K562 (cell line): ENCODE data around the gene ZSCAN21. TPM values are rescaled to one million over a fixed set of nuclear protein-coding genes. Genes with fewer than 3 reads are reported as not detected.

ENCODE experiments used
- ATAC-seq: fragments of 200-7000 bp; cut with Tn5 transposase; 3 replicates; pipeline ENCODE4 v1.9.1; 2020; ENCODE audit warnings: moderate library complexity
- BruUV-seq: library from RNA; stranded (reverse); fragments of 400-500 nt; replicated peaks from 2 replicates; lab custom pipeline; 2021; lab: Mats Ljungman, UMichigan
- CTCF ChIA-PET: fragments of 300-600 bp; formaldehyde crosslinking; extraction: SDS; loops from one replicate; lab custom pipeline; 2021; ENCODE audit warnings: low intra/inter-chr PET ratio; lab: Yijun Ruan, JAX
- POLR2A ChIA-PET: fragments of 300-600, 350-650 bp; sonication (Branson Sonifier 250); formaldehyde crosslinking; extraction: SDS; loops from one replicate; lab custom pipeline; 2021; ENCODE audit warnings: antibody characterized with exemption, inconsistent platforms; lab: Yijun Ruan, JAX
- DNase-seq, 4 experiments: peaks; one replicate each; pipeline versions ENCODE4 v3.0.0 to v3.0.0-alpha.2; 2011 to 2018; ENCODE audit warnings: low spot score in 3 of 4, mixed read lengths in 3 of 4; ENCODE audit errors: extremely low read depth in 1 of 4
- FAIRE-seq: peaks from 2 replicates; lab custom pipeline; 2011; peaks lifted over from hg19 to GRCh38; lab: Jason Lieb, UNC
- H2AFZ ChIP-seq: 2 replicates; pipeline ENCODE4 v1.6.0; 2011; ENCODE audit warnings: low read depth, low read length, control low read depth, inconsistent platforms
- H3K27ac ChIP-seq: fragments of 200-600 bp; 3 replicates; pipeline ENCODE4 v1.8.0; 2011; ENCODE audit warnings: low read depth, mild to moderate bottlenecking, control low read depth, inconsistent platforms, low read length, moderate library complexity, mixed read lengths; ENCODE audit errors: extremely low read depth
- H3K27me3 ChIP-seq, 2 experiments: fragments of 300-600 bp in 1 of 2; 2 replicates in 1 of 2; 3 replicates in 1 of 2; pipeline versions ENCODE4 v1.6.0 to v1.8.0; 2011; ENCODE audit warnings: inconsistent platforms in 2 of 2, low read length in 2 of 2, mild to moderate bottlenecking in 1 of 2, mixed read lengths in 1 of 2, moderate library complexity in 1 of 2; ENCODE audit not compliant: control insufficient read depth in 2 of 2, insufficient read depth in 2 of 2
- H3K36me3 ChIP-seq: fragments of 300-600 bp; 3 replicates; pipeline ENCODE4 v1.8.0; 2011; ENCODE audit warnings: mild to moderate bottlenecking, low read length, inconsistent platforms; ENCODE audit not compliant: control insufficient read depth, insufficient read depth
- H3K4me1 ChIP-seq, 2 experiments: fragments of 200-600 bp in 1 of 2; replicated peaks in 1 of 2; 2 replicates in 1 of 2; 3 replicates in 1 of 2; pipeline versions ENCODE4 v1.5.1 to v1.8.0; 2011; ENCODE audit warnings: inconsistent platforms in 2 of 2, low read length in 2 of 2, mild to moderate bottlenecking in 1 of 2, mixed read lengths in 1 of 2, moderate library complexity in 1 of 2; ENCODE audit not compliant: control insufficient read depth in 2 of 2, insufficient read depth in 2 of 2
- H3K4me2 ChIP-seq: 2 replicates; pipeline ENCODE4 v1.6.1; 2011; ENCODE audit warnings: low read length, control low read depth, inconsistent platforms, mixed read lengths; ENCODE audit not compliant: insufficient read depth
- H3K4me3 ChIP-seq: fragments of 200-600 bp; sonication (generic), shearing (Covaris generic); 2 replicates; pipeline ENCODE4 v1.5.1; 2016; ENCODE audit warnings: control low read depth, inconsistent platforms
- H3K79me2 ChIP-seq: fragments of 200-600 bp; 3 replicates; pipeline ENCODE4 v1.8.0; 2011; ENCODE audit warnings: low read length, inconsistent platforms; ENCODE audit not compliant: control insufficient read depth, insufficient read depth
- H3K9ac ChIP-seq, 2 experiments: 2 replicates each; pipeline versions ENCODE4 v1.6.0 to v1.6.1; 2011; ENCODE audit warnings: low read depth in 2 of 2, low read length in 2 of 2, control low read depth in 1 of 2, inconsistent platforms in 1 of 2, mild to moderate bottlenecking in 1 of 2, mixed read lengths in 1 of 2; ENCODE audit not compliant: insufficient read depth in 1 of 2
- H3K9me1 ChIP-seq: one replicate; pipeline ENCODE4 v1.6.0; 2011; ENCODE audit warnings: inconsistent platforms, mild to moderate bottlenecking, low read length, moderate library complexity; ENCODE audit not compliant: control insufficient read depth, insufficient read depth
- H3K9me3 ChIP-seq: replicated peaks from 2 replicates; pipeline ENCODE4 v1.5.1; 2011; ENCODE audit warnings: low read depth, low read length, inconsistent platforms; ENCODE audit not compliant: control insufficient read depth, insufficient read depth
- H4K20me1 ChIP-seq: replicated peaks from 2 replicates; pipeline ENCODE4 v1.6.1; 2011; ENCODE audit warnings: low read length, inconsistent platforms, mixed read lengths; ENCODE audit not compliant: control insufficient read depth, insufficient read depth
- ASH1L ChIP-seq: fragments of 450-650 bp; IDR thresholded peaks from 2 replicates; pipeline ENCODE4 v1.6.1; 2018; ENCODE audit warnings: borderline replicate concordance, mild to moderate bottlenecking, low read depth; ENCODE audit not compliant: partially characterized antibody
- CBFA2T2 ChIP-seq: fragments of 450-650 bp; conservative IDR thresholded peaks from 2 replicates; pipeline ENCODE4 v1.6.1; 2017; ENCODE audit warnings: mild to moderate bottlenecking
- CBFA2T3 ChIP-seq: fragments of 450-650 bp; IDR thresholded peaks from 2 replicates; pipeline ENCODE4 v1.6.1; 2017
- CCNT2 ChIP-seq: IDR thresholded peaks from 2 replicates; pipeline ENCODE4 v1.6.1; 2011; ENCODE audit warnings: borderline replicate concordance, low read depth, mild to moderate bottlenecking, moderate library complexity, mixed read lengths, low read length; ENCODE audit not compliant: insufficient read length; ENCODE audit errors: extremely low read depth
- DACH1 ChIP-seq: fragments of 450-650 bp; IDR thresholded peaks from 2 replicates; pipeline ENCODE4 v1.6.1; 2018; ENCODE audit not compliant: partially characterized antibody
- FOXK2 ChIP-seq, 2 experiments: fragments of 450-650 bp; IDR thresholded peaks in 1 of 2; conservative IDR thresholded peaks in 1 of 2; 2 replicates each; pipeline ENCODE4 v1.6.1; 2016; ENCODE audit warnings: low read depth in 2 of 2, mild to moderate bottlenecking in 1 of 2
- JUN ChIP-seq, 2 experiments: sonication (generic) in 1 of 2; formaldehyde crosslinking in 1 of 2; IDR thresholded peaks; 2 replicates each; pipeline versions ENCODE4 v1.6.1 to v1.8.0; 2012 to 2022; ENCODE audit warnings: borderline replicate concordance in 2 of 2, mild to moderate bottlenecking in 2 of 2, improper control_type of control experiment in 1 of 2, low read depth in 1 of 2, low read length in 1 of 2, missing genetic modification reagents in 1 of 2
- JUND ChIP-seq, 2 experiments: IDR thresholded peaks; 2 replicates in 1 of 2; 3 replicates in 1 of 2; pipeline ENCODE4 v1.6.1; 2011; ENCODE audit warnings: borderline replicate concordance in 2 of 2, low read depth in 2 of 2, low read length in 2 of 2, improper control_type of control experiment in 1 of 2, missing biosample characterization in 1 of 2, missing genetic modification characterization in 1 of 2, missing genetic modification reagents in 1 of 2
- MAFF ChIP-seq: IDR thresholded peaks from 2 replicates; pipeline ENCODE4 v1.6.1; 2012; ENCODE audit warnings: low read length, improper control_type of control experiment
- NCOR1 ChIP-seq: fragments of 450-650 bp; IDR thresholded peaks from 2 replicates; pipeline ENCODE4 v1.6.1; 2016; ENCODE audit warnings: mild to moderate bottlenecking, moderate library complexity
- NFXL1 ChIP-seq: fragments of 450-650 bp; formaldehyde crosslinking; IDR thresholded peaks from 2 replicates; pipeline ENCODE4 v1.4.0; 2021; ENCODE audit warnings: mild to moderate bottlenecking
- PHF21A ChIP-seq: fragments of 450-650 bp; IDR thresholded peaks from 2 replicates; pipeline ENCODE4 v1.6.1; 2017; ENCODE audit warnings: low read depth, borderline replicate concordance
- POLR2B ChIP-seq: fragments of 450-650 bp; IDR thresholded peaks from 2 replicates; pipeline ENCODE4 v1.6.1; 2018; ENCODE audit warnings: low read depth; ENCODE audit not compliant: partially characterized antibody
- RBM14 ChIP-seq: fragments of 200-400 bp; formaldehyde crosslinking; IDR thresholded peaks from 2 replicates; pipeline ENCODE4 v1.6.1; 2018; ENCODE audit warnings: low read depth, mild to moderate bottlenecking, low read length, moderate library complexity, borderline replicate concordance; ENCODE audit not compliant: insufficient read depth
- RCOR1 ChIP-seq, 2 experiments: IDR thresholded peaks; 2 replicates each; pipeline ENCODE4 v1.6.1; 2012; ENCODE audit warnings: low read depth in 2 of 2, low read length in 2 of 2, borderline replicate concordance in 1 of 2, improper control_type of control experiment in 1 of 2
- SOX6 ChIP-seq: fragments of 450-650 bp; IDR thresholded peaks from 2 replicates; pipeline ENCODE4 v1.6.1; 2014; ENCODE audit warnings: mild to moderate bottlenecking
- SREBF2 ChIP-seq: sonication (generic); formaldehyde crosslinking; IDR thresholded peaks from 2 replicates; pipeline ENCODE4 v1.4.0; 2020; ENCODE audit warnings: mild to moderate bottlenecking, missing genetic modification reagents
- TAF7 ChIP-seq: fragments of 450-650 bp; IDR thresholded peaks from 2 replicates; pipeline ENCODE4 v1.6.1; 2016; ENCODE audit warnings: missing genetic modification characterization, missing compliant biosample characterization
- TAL1 ChIP-seq: fragments of 450-650 bp; IDR thresholded peaks from 2 replicates; pipeline ENCODE4 v1.6.1; 2016; ENCODE audit warnings: mild to moderate bottlenecking
- TCF3 ChIP-seq: sonication (generic); formaldehyde crosslinking; IDR thresholded peaks from 2 replicates; pipeline ENCODE4 v1.4.0; 2020; ENCODE audit warnings: mild to moderate bottlenecking, missing genetic modification reagents
- YBX1 ChIP-seq: fragments of 450-650 bp; IDR thresholded peaks from 2 replicates; pipeline ENCODE4 v1.7.1; 2016; ENCODE audit warnings: mild to moderate bottlenecking
- ZC3H4 ChIP-seq: sonication (generic); formaldehyde crosslinking; IDR thresholded peaks from 2 replicates; pipeline ENCODE4 v1.9.0; 2021; ENCODE audit warnings: missing genetic modification reagents, borderline replicate concordance
- ZNF12 ChIP-seq: sonication (generic); formaldehyde crosslinking; IDR thresholded peaks from 2 replicates; pipeline ENCODE4 v1.4.0; 2020; ENCODE audit warnings: mild to moderate bottlenecking, missing genetic modification reagents
- WGBS: fragments of 100-300 bp; shearing (Covaris generic); methylation state at CpG from one replicate; pipeline ENCODE4 v1.1.6; 2016; ENCODE audit warnings: low coverage, mixed read lengths; ENCODE audit not compliant: insufficient coverage; ENCODE audit errors: missing lambda C conversion rate; 5-methylcytosine and 5-hydroxymethylcytosine counted together
- in situ Hi-C: fragments of 300-500 bp; cut with MboI; formaldehyde crosslinking; loops from 4 replicates; pipeline ENCODE4 v1.15.0; 2018; ENCODE audit warnings: inconsistent platforms, mixed read lengths
- intact Hi-C: fragments of 100-400 bp; cut with micrococcal nuclease; formaldehyde crosslinking; loops from 2 replicates; pipeline ENCODE4 v1.14.2; 2022
- polyA plus RNA-seq, 8 experiments: library from polyadenylated mRNA; depleted of rRNA in 4 of 8; stranded (reverse) in 5 of 8; unstranded in 3 of 8; fragments of >200 nt; fragmentation: Nextera tagmentation in 2 of 8; fragmentation: Illumina TruSeq in 1 of 8; extraction: Ambion mirVana in 2 of 8; extraction: Trizol in 1 of 8; gene quantifications; 2 replicates each; pipeline versions ENCODE4 v1.2.1 to v1.2.3, GENCODE V29; 2011 to 2014; ENCODE audit warnings: inconsistent platforms in 1 of 8, missing spikeins in 1 of 8
- total RNA-seq, 7 experiments: library from RNA; depleted of rRNA in 6 of 7; stranded (reverse); fragments of >200 nt in 6 of 7; fragmentation: Illumina TruSeq in 2 of 7; extraction: Trizol in 2 of 7; gene quantifications; 2 replicates each; pipeline versions ENCODE4 v1.2.1 to v1.2.3, GENCODE V29; 2011 to 2021; ENCODE audit warnings: low replicate concordance in 1 of 7
- TF ChIP-seq, protein P1 (sequence below): sonication (generic); formaldehyde crosslinking; IDR thresholded peaks from 2 replicates; pipeline ENCODE4 v1.8.0; 2022; ENCODE audit warnings: missing genetic modification reagents, mild to moderate bottlenecking, moderate library complexity, borderline replicate concordance

Gene ZSCAN21
- total and polyA plus RNA-seq, 9 of the 15 experiments (the other 6 are each of a cell fraction or from before 2014, with no cell fraction given) = 5.9 to 15.5 (median 13.2) TPM

DNA sequence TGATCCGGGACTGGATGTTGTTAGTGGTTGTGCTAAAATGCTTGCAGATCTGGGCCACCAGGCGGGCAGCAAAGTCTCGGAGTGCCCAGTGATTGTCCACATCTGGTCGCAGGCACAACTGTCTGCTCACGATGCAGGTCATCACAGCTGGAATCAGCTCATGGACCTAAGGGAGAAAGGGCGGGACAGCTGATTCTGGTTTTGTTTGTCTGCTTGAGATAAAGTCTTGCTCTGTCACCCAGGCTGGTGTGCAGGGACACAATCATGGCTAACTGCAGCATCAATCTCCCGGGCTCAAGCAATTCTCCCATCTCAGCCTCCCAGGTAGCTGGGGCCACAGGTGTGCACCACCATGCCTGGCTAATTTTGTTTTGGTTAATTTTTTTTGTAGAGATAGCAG lies 61.6 kb downstream of the ZSCAN21 start:
- H3K9ac ChIP-seq = peak overlapping the region in 1 of 2 experiments; percentile 18; a peak in 2 of 4 replicates
- no peaks in the 10 kb centered on the region for H3K27me3 ChIP-seq
- no peak overlapping the region for H3K4me3 ChIP-seq
- FAIRE-seq = peak; percentile 86
- no peaks in the 10 kb centered on the region for H3K79me2 ChIP-seq
- no peak overlapping the region for H2AFZ ChIP-seq
- H3K9me1 ChIP-seq = peaks cover 3% of the 10 kb centered on the region
- peaks cover 2 to 31% of the 10 kb centered on the region in 2 experiments; a peak in 4 of 5 replicates for H3K4me1 ChIP-seq
- no peaks in the 10 kb centered on the region for H4K20me1 ChIP-seq
- H3K9me3 ChIP-seq = no peaks in the 10 kb centered on the region
- H3K4me2 ChIP-seq = no peak overlapping the region
- H3K36me3 ChIP-seq = peaks cover 75% of the 10 kb centered on the region; the same call in 2 of the 3 replicates
- 45% methylated on average over 6 of the region's 7 CpGs for WGBS
- BruUV-seq = no TSS peak
- POLR2A ChIA-PET = interaction anchor here (1.5 to 5.9 kb wide), 2 partner anchors 9 to 14 kb away, joined by 6 to 47 read pairs; partner anchors contain the start of genes AP4M1 and MCM7
- CTCF ChIA-PET = no interaction called here
- intact Hi-C loops (no loop called here), in situ Hi-C loops (loop anchor here (10.0 kb wide), 1 partner anchor 1724 kb away; no protein-coding TSS in a partner anchor)
- no peak for ATAC-seq
- no peak overlapping the region for H3K27ac ChIP-seq
- DNase-seq = peak in 1 of 4 experiments; percentile 54
- TF ChIP-seq CCNT2 = no peak
- TF ChIP-seq, protein P1, sequence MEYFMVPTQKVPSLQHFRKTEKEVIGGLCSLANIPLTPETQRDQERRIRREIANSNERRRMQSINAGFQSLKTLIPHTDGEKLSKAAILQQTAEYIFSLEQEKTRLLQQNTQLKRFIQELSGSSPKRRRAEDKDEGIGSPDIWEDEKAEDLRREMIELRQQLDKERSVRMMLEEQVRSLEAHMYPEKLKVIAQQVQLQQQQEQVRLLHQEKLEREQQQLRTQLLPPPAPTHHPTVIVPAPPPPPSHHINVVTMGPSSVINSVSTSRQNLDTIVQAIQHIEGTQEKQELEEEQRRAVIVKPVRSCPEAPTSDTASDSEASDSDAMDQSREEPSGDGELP (CRISPR knock-in tag) = peak; percentile 91
- no peak for TF ChIP-seq RBM14
- TF ChIP-seq TAL1 = peak; percentile 46; the same call in 1 of the 2 replicates
- no peak for TF ChIP-seq ZNF12 (CRISPR knock-in tag)
- TF ChIP-seq MAFF = peak; percentile 35; the same call in 1 of the 2 replicates
- no peak for TF ChIP-seq JUND (IDR thresholded peaks at IDR 0.05; ENCODE audit: borderline replicate concordance, low read depth, low read length)
- TF ChIP-seq JUND (tag; IDR thresholded peaks at IDR 0.05; ENCODE audit: borderline replicate concordance, low read depth, low read length) = no peak
- peak; percentile 17 for TF ChIP-seq DACH1
- TF ChIP-seq ASH1L = no peak
- peak; percentile 61 for TF ChIP-seq CBFA2T2
- no peak for TF ChIP-seq JUN (IDR thresholded peaks at IDR 0.05; ENCODE audit: borderline replicate concordance, low read depth, low read length)
- TF ChIP-seq JUN (CRISPR knock-in tag; IDR thresholded peaks at IDR 0.05; ENCODE audit: borderline replicate concordance) = no peak
- TF ChIP-seq ZC3H4 = no peak
- no peak for TF ChIP-seq YBX1
- peak; percentile 39; the same call in 1 of the 2 replicates for TF ChIP-seq NCOR1
- TF ChIP-seq TCF3 (CRISPR knock-in tag) = peak; percentile 61
- TF ChIP-seq RCOR1 (IDR thresholded peaks at IDR 0.05; ENCODE audit: borderline replicate concordance in 1 of 2, low read depth in 2 of 2, low read length in 2 of 2) = peak in 1 of 2 experiments; percentile 52; a peak in 1 of 4 replicates
- TF ChIP-seq CBFA2T3 = peak; percentile 78
- TF ChIP-seq NFXL1 (CRISPR knock-in tag) = no peak
- TF ChIP-seq TAF7 (tag) = no peak
- TF ChIP-seq FOXK2 (conservative IDR thresholded peaks at IDR 0.05 in 1 of 2, IDR thresholded peaks at IDR 0.05 in 1 of 2; ENCODE audit: low read depth in 2 of 2) = no peak
- no peak for TF ChIP-seq PHF21A
- TF ChIP-seq SREBF2 = no peak
- TF ChIP-seq SOX6 = 0 out of 2 replicates have a peak, but pooled peaks have one; percentile 14
- no peak for TF ChIP-seq POLR2B
